CD4-positive, alpha-beta T cell (primary cell): Measurements from ENCODE around the gene NAA16. TPM values are rescaled to one million over a fixed set of nuclear protein-coding genes. Genes with fewer than 3 reads are reported as not detected.
A peak's percentile ranks its signal among the peaks of the same experiment; 100 is the strongest.

Experiments
- ATAC-seq: fragments of 200-7000 bp; cut with Tn5 transposase; one replicate; pipeline ENCODE4 v1.10.0; 2022; ENCODE audit warnings: mild to moderate bottlenecking; ENCODE audit not compliant: poor library complexity
- CTCF ChIA-PET: fragments of 350-600 bp; sonication (Branson Sonifier 250); formaldehyde crosslinking; loops from one replicate; lab custom pipeline; 2021; ENCODE audit warnings: antibody characterized with exemption, inconsistent platforms; lab: Charles Lee
- POLR2A ChIA-PET: fragments of 350-600 bp; sonication (Branson Sonifier 250); formaldehyde crosslinking; loops from one replicate; lab custom pipeline; 2021; ENCODE audit warnings: antibody characterized with exemption, inconsistent platforms; lab: Charles Lee
- DNase-seq, 14 experiments: peaks; one replicate each; pipeline ENCODE4 v3.0.0-alpha.2; 2013 to 2020; ENCODE audit warnings: mixed read lengths in 2 of 14
- H3K27ac ChIP-seq, 2 donors: one replicate each; pipeline versions ENCODE4 v1.5.1 to v1.7.0; 2013; ENCODE audit warnings: low read length in 2 of 2, low read depth in 1 of 2, mild to moderate bottlenecking in 1 of 2
- H3K27me3 ChIP-seq, 2 experiments: 1 replicate in 1 of 2; 2 replicates in 1 of 2; pipeline versions ENCODE4 v1.6.1 to v1.7.0; 2013; ENCODE audit warnings: low read length in 2 of 2, control low read depth in 1 of 2, mild to moderate bottlenecking in 1 of 2, moderate library complexity in 1 of 2; ENCODE audit not compliant: insufficient read depth in 2 of 2, control insufficient read depth in 1 of 2
- H3K36me3 ChIP-seq: one replicate; pipeline ENCODE4 v1.6.1; 2013; ENCODE audit warnings: low read length, control low read depth; ENCODE audit not compliant: insufficient read depth
- H3K4me1 ChIP-seq: one replicate; pipeline ENCODE4 v1.6.1; 2013; ENCODE audit warnings: low read length, control low read depth; ENCODE audit not compliant: insufficient read depth
- H3K4me3 ChIP-seq: one replicate; pipeline ENCODE4 v1.5.1; 2013; ENCODE audit warnings: mild to moderate bottlenecking, low read length, moderate library complexity
- H3K9me3 ChIP-seq, 2 experiments: 1 replicate in 1 of 2; 2 replicates in 1 of 2; pipeline versions ENCODE4 v1.6.1 to v1.7.0; 2013; ENCODE audit warnings: low read length in 2 of 2, mild to moderate bottlenecking in 2 of 2, control low read depth in 1 of 2, moderate library complexity in 1 of 2; ENCODE audit not compliant: control insufficient read depth in 1 of 2, insufficient read depth in 1 of 2
- H3K27ac Mint-ChIP-seq: one replicate; pipeline ENCODE4 v1.8.0; 2020; ENCODE audit warnings: mixed read lengths
- H3K27me3 Mint-ChIP-seq: one replicate; pipeline ENCODE4 v1.8.0; 2021; ENCODE audit warnings: mixed read lengths
- H3K36me3 Mint-ChIP-seq: one replicate; pipeline ENCODE4 v1.8.0; 2021; ENCODE audit warnings: low read depth, mixed read lengths
- H3K4me1 Mint-ChIP-seq: one replicate; pipeline ENCODE4 v1.8.0; 2021; ENCODE audit warnings: low read depth, mixed read lengths
- H3K4me3 Mint-ChIP-seq: one replicate; pipeline ENCODE4 v1.8.0; 2020; ENCODE audit warnings: mild to moderate bottlenecking, mixed read lengths
- H3K9me3 Mint-ChIP-seq: one replicate; pipeline ENCODE4 v1.8.0; 2020; ENCODE audit warnings: mixed read lengths
- CTCF ChIP-seq: fragments of 200-600 bp; IDR thresholded peaks from one replicate; pipeline ENCODE4 v1.8.0; 2022; ENCODE audit warnings: antibody characterized with exemption, mild to moderate bottlenecking
- intact Hi-C, 2 experiments: fragments of 100-400 bp; cut with DNase I in 1 of 2; cut with micrococcal nuclease in 1 of 2; formaldehyde crosslinking; loops; one replicate each; pipeline versions ENCODE4 v1.15.1 to v1.9.0; 2023 to 2025; cut with DNase I, micrococcal nuclease
- total RNA-seq, 174 experiments: library from RNA in 2 of 174; stranded (reverse) in 2 of 174; gene quantifications; one replicate each; pipeline ENCODE4 v1.2.3 and lab custom pipeline; 2021 to 2026

NAA16 gene
- total RNA-seq, 2 experiments from 2014 or later = 76.9 to 80.5 TPM

- Histone ChIP-seq H3K4me3 (no peak overlapping the region), H3K9me3 (peaks cover 0 to 5% of the 10 kb centered on the region in 2 experiments), H3K4me1 (no peaks in the 10 kb centered on the region), H3K27me3 (no peaks in the 10 kb centered on the region), H3K36me3 (no peaks in the 10 kb centered on the region), H3K27ac (no peak overlapping the region)
- H3K27ac Mint-ChIP-seq = no peak overlapping the region
- ChIA-PET CTCF (no interaction called here), POLR2A (interaction anchor here (1.1 kb wide), 1 partner anchor 252 kb away, joined by 4 read pairs; no protein-coding TSS in a partner anchor)
- no peaks in the 10 kb centered on the region for H3K36me3 Mint-ChIP-seq
- ATAC-seq (no peak), DNase-seq (no peak)
- H3K4me3 Mint-ChIP-seq = no peak overlapping the region
- no peaks in the 10 kb centered on the region for H3K4me1 Mint-ChIP-seq
- H3K9me3 Mint-ChIP-seq = no peaks in the 10 kb centered on the region
- no peaks in the 10 kb centered on the region for H3K27me3 Mint-ChIP-seq
- no peak for TF ChIP-seq CTCF
- intact Hi-C loops = no loop called here
Observed at GRCh38 chr13:41401366-41401765, 90.3 kb downstream of the NAA16 start.

GRCh38 chr13:41402691-41403511 lies 91.8 kb downstream of the NAA16 start:
- H3K27me3 ChIP-seq = no peaks in the 10 kb centered on the region
- Mint-ChIP-seq H3K4me3 (no peak overlapping the region), H3K36me3 (no peaks in the 10 kb centered on the region), H3K9me3 (no peaks in the 10 kb centered on the region), H3K27ac (no peak overlapping the region), H3K4me1 (no peaks in the 10 kb centered on the region), H3K27me3 (no peaks in the 10 kb centered on the region)
- TF ChIP-seq CTCF = no peak
- peaks cover 0 to 5% of the 10 kb centered on the region in 2 experiments for H3K9me3 ChIP-seq
- peak; percentile 34 for ATAC-seq
- no peak overlapping the region for H3K27ac ChIP-seq
- no peaks in the 10 kb centered on the region for H3K4me1 ChIP-seq
- no peaks in the 10 kb centered on the region for H3K36me3 ChIP-seq
- DNase-seq = no peak
- POLR2A ChIA-PET = no interaction called here
- H3K4me3 ChIP-seq = no peak overlapping the region
- intact Hi-C loops = no loop called here
- CTCF ChIA-PET = no interaction called here

GRCh38 chr13:41403983-41404382 lies 92.9 kb downstream of the NAA16 start:
- H3K27ac ChIP-seq = no peak overlapping the region
- H3K4me1 ChIP-seq = no peaks in the 10 kb centered on the region
- intact Hi-C loops = no loop called here
- H3K36me3 Mint-ChIP-seq = no peaks in the 10 kb centered on the region
- CTCF ChIA-PET = no interaction called here
- ATAC-seq = no peak
- POLR2A ChIA-PET = no interaction called here
- no peaks in the 10 kb centered on the region for H3K9me3 Mint-ChIP-seq
- H3K4me1 Mint-ChIP-seq = no peaks in the 10 kb centered on the region
- no peaks in the 10 kb centered on the region for H3K27me3 ChIP-seq
- H3K27me3 Mint-ChIP-seq = no peaks in the 10 kb centered on the region
- H3K9me3 ChIP-seq = peaks cover 0 to 5% of the 10 kb centered on the region in 2 experiments
- no peak overlapping the region for H3K4me3 ChIP-seq
- H3K4me3 Mint-ChIP-seq = no peak overlapping the region
- no peak for DNase-seq
- no peak for TF ChIP-seq CTCF
- no peaks in the 10 kb centered on the region for H3K36me3 ChIP-seq
- no peak overlapping the region for H3K27ac Mint-ChIP-seq
